Measurements from ENCODE around the gene MCC. TPM values are rescaled to one million over a fixed set of nuclear protein-coding genes. Genes with fewer than 3 reads are reported as not detected.

MCC gene
- total RNA-seq, 1 experiment from 2014 or later = 7.6 TPM

DNA sequence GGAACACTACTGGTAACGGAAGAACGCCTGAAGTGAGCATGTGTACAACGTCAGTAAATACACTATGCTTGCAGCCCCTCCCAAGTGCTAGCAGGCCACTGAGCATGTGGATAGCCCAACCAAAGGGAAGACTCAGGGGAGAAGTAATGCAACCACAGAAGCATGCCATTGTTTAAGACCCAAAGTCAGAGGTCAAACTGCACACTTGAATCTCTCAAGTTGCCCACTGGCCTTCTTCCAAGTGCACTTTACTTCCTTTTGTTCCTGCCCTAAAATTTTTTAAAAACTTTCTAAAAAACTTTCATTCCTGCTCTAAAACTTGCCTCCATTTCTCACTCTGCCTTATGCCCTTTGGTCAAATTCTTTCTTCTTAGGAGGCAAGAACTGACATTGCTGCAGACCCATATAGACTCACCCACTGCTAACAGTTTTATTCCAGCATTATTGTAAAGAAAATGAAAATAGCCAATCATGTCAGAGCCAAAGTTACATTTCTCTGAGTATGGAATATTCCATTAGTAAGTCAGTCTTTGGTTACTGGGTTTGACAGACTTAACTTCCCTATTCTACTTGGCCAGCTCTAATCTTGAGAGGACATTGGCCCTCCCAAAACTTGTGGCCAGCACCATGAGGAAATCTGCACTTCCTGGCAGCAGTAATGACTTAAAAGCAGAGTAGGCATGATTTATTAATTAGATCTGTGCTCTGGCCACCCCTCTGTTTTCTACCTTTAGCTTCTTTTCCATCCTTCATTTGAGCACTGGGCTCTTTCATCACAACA is 130.4 kb downstream of the MCC start:
- Histone ChIP-seq H3K18ac (ENCODE audit: insufficient read length, low read depth, low read length) (no peak overlapping the region), H3K27ac (ENCODE audit: insufficient read length, low read depth, low read length) (no peak overlapping the region), H2BK20ac (ENCODE audit: low read depth, low read length, poor library complexity, severe bottlenecking) (no peak overlapping the region), H2BK15ac (ENCODE audit: low read depth, low read length) (no peak overlapping the region), H3K9me3 (ENCODE audit: control insufficient read depth, low read depth, low read length) (no peaks in the 10 kb centered on the region), H3T11ph (ENCODE audit: low read length) (no peak overlapping the region), H3K4ac (ENCODE audit: low read depth, low read length) (no peak overlapping the region), H2BK5ac (ENCODE audit: insufficient read length, low read length) (no peak overlapping the region), H3K14ac (ENCODE audit: insufficient read depth, low read length) (no peak overlapping the region), H2BK12ac (ENCODE audit: insufficient read length, low read depth, low read length) (no peak overlapping the region), H4K20me1 (ENCODE audit: control insufficient read depth, insufficient read depth, insufficient read length) (no peaks in the 10 kb centered on the region), H3K4me1 (ENCODE audit: insufficient read depth, low read length) (no peaks in the 10 kb centered on the region), H3K23ac (ENCODE audit: insufficient read length, low read depth, low read length) (no peak overlapping the region), H3K27me3 (ENCODE audit: insufficient read depth, low read length) (no peaks in the 10 kb centered on the region), H4K8ac (replicated peaks; ENCODE audit: insufficient read length, low read depth, low read length) (no peak overlapping the region), H3K9ac (ENCODE audit: extremely low read depth, insufficient read length, low read length) (no peak overlapping the region), H3K79me1 (ENCODE audit: insufficient read depth, low read depth, low read length, poor library complexity, severe bottlenecking) (no peaks in the 10 kb centered on the region), H3K4me2 (ENCODE audit: insufficient read depth, insufficient read length, low read length) (no peak overlapping the region), H3K23me2 (ENCODE audit: insufficient read length, low read depth, low read length, poor library complexity, severe bottlenecking) (no peaks in the 10 kb centered on the region), H2AK5ac (ENCODE audit: insufficient read length, low read length) (no peak overlapping the region), H3K56ac (ENCODE audit: insufficient read length, low read depth, low read length) (no peak overlapping the region), H4K5ac (ENCODE audit: insufficient read length, low read depth, low read length) (no peak overlapping the region), H2AFZ (ENCODE audit: low read length) (no peak overlapping the region), H4K91ac (ENCODE audit: insufficient read length, low read depth, low read length) (no peak overlapping the region), H3K79me2 (ENCODE audit: insufficient read depth, low read length) (no peaks in the 10 kb centered on the region), H2BK120ac (ENCODE audit: low read depth, low read length, poor library complexity, severe bottlenecking) (no peak overlapping the region)
- H3K4me1 Mint-ChIP-seq = no peaks in the 10 kb centered on the region
- no peak overlapping the region for H3K4me3 Mint-ChIP-seq
- no peak overlapping the region for H3K27ac Mint-ChIP-seq
- TF ChIP-seq, protein P1, sequence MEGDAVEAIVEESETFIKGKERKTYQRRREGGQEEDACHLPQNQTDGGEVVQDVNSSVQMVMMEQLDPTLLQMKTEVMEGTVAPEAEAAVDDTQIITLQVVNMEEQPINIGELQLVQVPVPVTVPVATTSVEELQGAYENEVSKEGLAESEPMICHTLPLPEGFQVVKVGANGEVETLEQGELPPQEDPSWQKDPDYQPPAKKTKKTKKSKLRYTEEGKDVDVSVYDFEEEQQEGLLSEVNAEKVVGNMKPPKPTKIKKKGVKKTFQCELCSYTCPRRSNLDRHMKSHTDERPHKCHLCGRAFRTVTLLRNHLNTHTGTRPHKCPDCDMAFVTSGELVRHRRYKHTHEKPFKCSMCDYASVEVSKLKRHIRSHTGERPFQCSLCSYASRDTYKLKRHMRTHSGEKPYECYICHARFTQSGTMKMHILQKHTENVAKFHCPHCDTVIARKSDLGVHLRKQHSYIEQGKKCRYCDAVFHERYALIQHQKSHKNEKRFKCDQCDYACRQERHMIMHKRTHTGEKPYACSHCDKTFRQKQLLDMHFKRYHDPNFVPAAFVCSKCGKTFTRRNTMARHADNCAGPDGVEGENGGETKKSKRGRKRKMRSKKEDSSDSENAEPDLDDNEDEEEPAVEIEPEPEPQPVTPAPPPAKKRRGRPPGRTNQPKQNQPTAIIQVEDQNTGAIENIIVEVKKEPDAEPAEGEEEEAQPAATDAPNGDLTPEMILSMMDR (conservative IDR thresholded peaks at IDR 0.05) = no peak
- H3K9me3 Mint-ChIP-seq = no peaks in the 10 kb centered on the region
- DNase-seq = no peak
- no CpG with 5 or more reads among the region's 3 CpGs for WGBS (ENCODE audit: extremely low coverage, insufficient read length, low lambda C conversion rate)
- H3K27me3 Mint-ChIP-seq (ENCODE audit: low read depth) = no peaks in the 10 kb centered on the region
- H3K36me3 Mint-ChIP-seq (ENCODE audit: insufficient read depth in 1 of 3, low read depth in 3 of 3) = no peaks in the 10 kb centered on the region; a peak in 1 of 7 replicates

Data from H9 (cell line).